Smooth muscle cell (in vitro differentiated cells): ENCODE measurements around the gene SMIM26. TPM values are rescaled to one million over a fixed set of nuclear protein-coding genes. Genes with fewer than 3 reads are reported as not detected.

Experiments used
- DNase-seq: peaks from one replicate; lab custom pipeline; 2025; ENCODE audit not compliant: unreplicated experiment; lab: John Stamatoyannopoulos, UW
- H2AFZ ChIP-seq: fragments of 200-600 bp; sonication (generic); 2 replicates; pipeline ENCODE4 v1.6.0; 2016; ENCODE audit warnings: antibody characterized with exemption, low read depth, mild to moderate bottlenecking
- H3F3A ChIP-seq: fragments of 200-600 bp; sonication (generic); 2 replicates; pipeline ENCODE4 v1.6.0; 2017; ENCODE audit warnings: antibody characterized with exemption, low read depth
- H3K27ac ChIP-seq: fragments of 200-600 bp; sonication (generic); 2 replicates; pipeline ENCODE4 v1.5.1; 2016; ENCODE audit warnings: low read depth, mild to moderate bottlenecking
- H3K27me3 ChIP-seq: fragments of 200-600 bp; sonication (generic); 2 replicates; pipeline ENCODE4 v1.6.1; 2016; ENCODE audit warnings: low read depth, mild to moderate bottlenecking
- H3K36me3 ChIP-seq: fragments of 200-600 bp; sonication (generic); 2 replicates; pipeline ENCODE4 v1.5.1; 2016; ENCODE audit warnings: low read depth
- H3K4me1 ChIP-seq: fragments of 200-600 bp; sonication (generic); 2 replicates; pipeline ENCODE4 v1.5.1; 2016; ENCODE audit warnings: low read depth
- H3K4me2 ChIP-seq: fragments of 200-600 bp; sonication (generic); 2 replicates; pipeline ENCODE4 v1.6.0; 2016; ENCODE audit warnings: mild to moderate bottlenecking
- H3K4me3 ChIP-seq: fragments of 200-600 bp; sonication (generic); 2 replicates; pipeline ENCODE4 v1.5.1; 2016; ENCODE audit warnings: mild to moderate bottlenecking
- H3K79me2 ChIP-seq: fragments of 200-600 bp; sonication (generic); 2 replicates; pipeline ENCODE4 v1.6.0; 2016; ENCODE audit warnings: low read depth, mild to moderate bottlenecking
- H3K9ac ChIP-seq: fragments of 200-600 bp; sonication (generic); 2 replicates; pipeline ENCODE4 v1.6.0; 2016; ENCODE audit warnings: low read depth
- H3K9me3 ChIP-seq: fragments of 200-600 bp; sonication (generic); replicated peaks from 2 replicates; pipeline ENCODE4 v1.5.1; 2016; ENCODE audit warnings: low read depth
- H4K20me1 ChIP-seq: fragments of 200-600 bp; sonication (generic); 2 replicates; pipeline ENCODE4 v1.6.0; 2016; ENCODE audit warnings: low read depth
- CTCF ChIP-seq: fragments of 200-600 bp; sonication (generic); IDR thresholded peaks from 2 replicates; pipeline ENCODE4 v1.5.1; 2017; ENCODE audit warnings: borderline replicate concordance, mild to moderate bottlenecking, antibody characterized with exemption; ENCODE audit not compliant: insufficient read depth, poor library complexity, severe bottlenecking
- WGBS: methylation state at CpG from one replicate; pipeline ENCODE4 v1.1.7; 2016; ENCODE audit warnings: low lambda C conversion rate; 5-methylcytosine and 5-hydroxymethylcytosine counted together
- polyA plus RNA-seq: library from polyadenylated mRNA; unstranded; fragments of >200 nt; fragmentation: Nextera tagmentation; extraction: Ambion mirVana; gene quantifications from 2 replicates; pipeline ENCODE4 v1.2.1, GENCODE V29; 2016
- total RNA-seq: library from RNA; depleted of rRNA; stranded (reverse); fragments of >200 nt; gene quantifications from 2 replicates; pipeline ENCODE4 v1.2.3, GENCODE V29; 2014

Gene SMIM26
- total and polyA plus RNA-seq, 2 experiments from 2014 or later: 71.8 to 161 TPM

DNA sequence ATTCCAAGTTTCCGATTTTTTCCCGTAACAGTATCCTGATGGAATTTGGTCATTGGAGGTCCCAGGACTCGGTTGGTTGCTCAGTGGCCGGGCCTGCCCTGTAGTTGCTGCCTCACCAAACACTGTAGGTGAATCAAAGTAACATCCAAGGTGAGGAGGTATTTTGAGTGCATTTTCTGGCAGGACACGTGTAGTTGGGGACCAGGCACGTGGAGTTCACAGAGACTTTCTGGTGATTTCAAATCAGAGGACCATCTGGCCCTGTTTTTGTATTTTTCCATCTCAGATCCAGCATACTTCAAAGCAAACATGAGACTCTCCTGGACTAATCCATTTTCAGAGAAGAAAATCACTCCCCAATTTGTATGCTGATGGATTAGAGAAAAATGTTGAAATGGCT is 10.7 kb downstream of the SMIM26 start:
- Histone ChIP-seq H3K36me3 (no peaks in the 10 kb centered on the region), H3F3A (no peaks in the 10 kb centered on the region), H3K4me1 (no peaks in the 10 kb centered on the region), H3K27ac (no peak overlapping the region), H3K27me3 (no peaks in the 10 kb centered on the region), H3K4me3 (no peak overlapping the region), H3K79me2 (no peaks in the 10 kb centered on the region), H4K20me1 (no peaks in the 10 kb centered on the region), H3K9me3 (no peaks in the 10 kb centered on the region), H3K9ac (no peak overlapping the region), H2AFZ (no peak overlapping the region), H3K4me2 (no peak overlapping the region)
- 77% methylated on average over 6 of the region's 6 CpGs for WGBS
- no peak for DNase-seq
- no peak for TF ChIP-seq CTCF

GRCh38 chr20:18578581-18578980 is 11.3 kb downstream of the SMIM26 start:
- Histone ChIP-seq H3K4me3 (no peak overlapping the region), H3K79me2 (no peaks in the 10 kb centered on the region), H3K27me3 (no peaks in the 10 kb centered on the region), H3K4me2 (no peak overlapping the region), H3K36me3 (no peaks in the 10 kb centered on the region), H3F3A (no peaks in the 10 kb centered on the region), H3K9ac (no peak overlapping the region), H4K20me1 (no peaks in the 10 kb centered on the region), H3K4me1 (no peaks in the 10 kb centered on the region), H3K27ac (no peak overlapping the region), H2AFZ (no peak overlapping the region), H3K9me3 (no peaks in the 10 kb centered on the region)
- 90% methylated on average over 6 of the region's 6 CpGs for whole genome bisulfite sequencing
- no peak for TF ChIP-seq CTCF
- no peak for DNase-seq

DNA sequence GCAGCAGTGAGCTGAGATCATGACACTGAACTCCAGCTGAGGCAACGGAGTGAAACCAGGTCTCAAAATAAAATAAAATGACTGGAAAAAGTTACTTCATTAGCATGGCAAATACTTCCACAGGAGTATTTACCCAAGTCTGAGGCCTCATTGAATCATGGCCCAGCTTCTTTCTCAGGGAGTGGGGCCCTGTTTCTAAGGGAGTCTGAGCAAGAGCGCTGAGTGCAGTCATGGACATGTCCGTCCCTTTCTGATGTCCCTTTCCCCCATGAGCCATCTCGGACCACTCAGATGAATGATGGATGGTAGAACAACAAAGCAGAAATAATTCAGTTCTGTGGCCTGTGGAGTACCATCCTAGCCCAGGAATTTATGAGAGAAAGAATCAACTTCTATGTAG is 12.8 kb downstream of the SMIM26 start:
- no peak overlapping the region for H3K4me2 ChIP-seq
- no peaks in the 10 kb centered on the region for H3K36me3 ChIP-seq
- H3K27me3 ChIP-seq: no peaks in the 10 kb centered on the region
- no peak overlapping the region for H3K9ac ChIP-seq
- H2AFZ ChIP-seq: no peak overlapping the region
- DNase-seq: no peak
- no peak overlapping the region for H3K4me3 ChIP-seq
- H3K27ac ChIP-seq: no peak overlapping the region
- WGBS: 94% methylated on average over 4 of the region's 4 CpGs
- no peak for TF ChIP-seq CTCF
- no peaks in the 10 kb centered on the region for H4K20me1 ChIP-seq
- no peaks in the 10 kb centered on the region for H3F3A ChIP-seq
- no peaks in the 10 kb centered on the region for H3K79me2 ChIP-seq
- H3K4me1 ChIP-seq: no peaks in the 10 kb centered on the region
- no peaks in the 10 kb centered on the region for H3K9me3 ChIP-seq

DNA sequence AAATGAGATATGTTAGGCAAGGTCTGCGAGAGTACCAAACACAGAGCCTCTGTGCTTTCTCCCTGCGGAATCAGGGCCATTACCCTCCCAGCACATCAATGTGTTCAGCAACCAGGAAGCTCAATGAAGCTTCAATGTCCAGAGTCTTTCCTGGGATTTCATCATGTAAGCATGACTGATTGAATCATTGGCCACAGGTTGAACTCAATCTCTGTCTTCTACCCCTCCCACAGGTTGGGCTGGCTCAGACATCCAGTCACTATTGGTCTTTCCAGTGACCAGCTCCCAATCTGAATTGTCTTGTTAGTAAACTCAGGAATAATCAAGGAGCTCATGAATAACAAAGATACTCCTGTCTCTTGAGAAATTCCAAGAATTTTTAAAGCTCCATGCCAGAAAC is 17.9 kb downstream of the SMIM26 start:
- Histone ChIP-seq H3K4me3 (no peak overlapping the region), H4K20me1 (no peaks in the 10 kb centered on the region), H3F3A (peaks cover 3% of the 10 kb centered on the region), H3K27ac (no peak overlapping the region), H3K36me3 (no peaks in the 10 kb centered on the region), H2AFZ (no peak overlapping the region), H3K79me2 (no peaks in the 10 kb centered on the region), H3K9ac (no peak overlapping the region), H3K4me2 (no peak overlapping the region), H3K9me3 (no peaks in the 10 kb centered on the region), H3K27me3 (no peaks in the 10 kb centered on the region), H3K4me1 (peaks cover 3% of the 10 kb centered on the region)
- 96% methylated on average over 2 of the region's 2 CpGs for WGBS
- TF ChIP-seq CTCF: no peak
- DNase-seq: no peak
